Stimulated activated naive CD8-positive, alpha-beta T cell treated with anti-CD3 and anti-CD28 coated beads, Interleukin-15, Interleukin-2, amounts not matched to agents 100 ng/mL and 50 ng/mL, for 24 hours (primary cell): Measurements from ENCODE around the gene CPM.

Source experiments
- H3K27ac Mint-ChIP-seq: one replicate; pipeline ENCODE4 v1.8.0; 2021; ENCODE audit warnings: mild to moderate bottlenecking, mixed read lengths
- H3K27me3 Mint-ChIP-seq: one replicate; pipeline ENCODE4 v1.8.0; 2021; ENCODE audit warnings: mixed read lengths
- H3K36me3 Mint-ChIP-seq: one replicate; pipeline ENCODE4 v1.8.0; 2021; ENCODE audit warnings: low read depth, mixed read lengths
- H3K4me1 Mint-ChIP-seq: one replicate; pipeline ENCODE4 v1.8.0; 2021; ENCODE audit warnings: low read depth, mixed read lengths
- H3K4me3 Mint-ChIP-seq: one replicate; pipeline ENCODE4 v1.8.0; 2021; ENCODE audit warnings: mild to moderate bottlenecking, mixed read lengths
- H3K9me3 Mint-ChIP-seq: one replicate; pipeline ENCODE4 v1.8.0; 2021; ENCODE audit warnings: mixed read lengths

Gene CPM

GRCh38 chr12:68962877-68963855, 30.2 kb upstream of the CPM start:
- Mint-ChIP-seq H3K9me3 (peaks cover 9% of the 10 kb centered on the region), H3K36me3 (peaks cover 29% of the 10 kb centered on the region), H3K27ac (peak overlapping the region; percentile 91), H3K27me3 (no peaks in the 10 kb centered on the region), H3K4me1 (peaks cover 59% of the 10 kb centered on the region), H3K4me3 (peak overlapping the region; percentile 31)

- Mint-ChIP-seq H3K4me3 (peak overlapping the region; percentile 51), H3K27me3 (no peaks in the 10 kb centered on the region), H3K4me1 (peaks cover 67% of the 10 kb centered on the region)
Observed at GRCh38 chr12:68959891-68960464, 27.0 kb upstream of the CPM start.

DNA sequence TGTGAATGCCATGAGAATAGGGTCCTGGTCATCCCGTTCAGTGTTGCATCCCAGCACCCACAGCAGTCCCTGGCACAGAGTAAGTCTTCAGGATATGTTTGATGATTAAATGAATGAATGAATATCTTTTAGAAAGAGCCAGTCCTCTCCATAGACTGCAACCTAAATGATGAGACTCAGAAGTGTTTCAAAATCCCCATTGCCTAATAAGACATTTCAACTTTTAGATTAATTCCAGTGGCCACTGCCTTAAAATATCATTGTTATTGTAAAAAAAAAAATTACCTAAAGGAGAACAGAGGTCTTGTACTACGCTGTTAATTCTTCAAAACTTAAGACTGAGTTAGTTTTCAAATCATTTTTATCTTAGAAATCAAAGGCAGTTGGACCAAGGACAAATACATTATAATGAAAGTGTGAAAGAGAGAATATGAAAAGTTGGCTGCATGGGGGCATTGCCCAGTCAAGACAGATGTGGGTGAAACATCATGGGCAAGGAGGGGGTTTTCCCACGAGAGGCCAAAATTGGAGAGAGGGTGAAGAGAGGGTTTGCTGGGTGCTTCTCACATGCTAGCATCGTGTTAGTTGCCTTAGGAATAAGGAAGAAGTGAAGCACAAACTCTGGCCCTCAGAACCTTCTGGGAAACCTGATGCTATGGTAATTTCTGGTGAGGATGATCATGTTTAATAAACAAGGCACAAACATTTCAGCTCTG, 26.3 kb upstream of the CPM start:
- peak overlapping the region; percentile 51 for H3K4me3 Mint-ChIP-seq
- peaks cover 5% of the 10 kb centered on the region for H3K9me3 Mint-ChIP-seq
- H3K4me1 Mint-ChIP-seq, result peaks cover 60% of the 10 kb centered on the region
- no peaks in the 10 kb centered on the region for H3K27me3 Mint-ChIP-seq
- H3K27ac Mint-ChIP-seq, result peak overlapping the region; percentile 99
- peaks cover 23% of the 10 kb centered on the region for H3K36me3 Mint-ChIP-seq

More at GRCh38 chr12:68959891-68960464, 27.0 kb upstream of the CPM start:
- peaks cover 29% of the 10 kb centered on the region for H3K36me3 Mint-ChIP-seq
- H3K27ac Mint-ChIP-seq, result peak overlapping the region; percentile 99
- H3K9me3 Mint-ChIP-seq, result peaks cover 9% of the 10 kb centered on the region

- Mint-ChIP-seq H3K9me3 (peaks cover 5% of the 10 kb centered on the region), H3K4me1 (peaks cover 51% of the 10 kb centered on the region), H3K4me3 (peak overlapping the region; percentile 8)
Observed at GRCh38 chr12:68958322-68958721, 25.4 kb upstream of the CPM start.

DNA sequence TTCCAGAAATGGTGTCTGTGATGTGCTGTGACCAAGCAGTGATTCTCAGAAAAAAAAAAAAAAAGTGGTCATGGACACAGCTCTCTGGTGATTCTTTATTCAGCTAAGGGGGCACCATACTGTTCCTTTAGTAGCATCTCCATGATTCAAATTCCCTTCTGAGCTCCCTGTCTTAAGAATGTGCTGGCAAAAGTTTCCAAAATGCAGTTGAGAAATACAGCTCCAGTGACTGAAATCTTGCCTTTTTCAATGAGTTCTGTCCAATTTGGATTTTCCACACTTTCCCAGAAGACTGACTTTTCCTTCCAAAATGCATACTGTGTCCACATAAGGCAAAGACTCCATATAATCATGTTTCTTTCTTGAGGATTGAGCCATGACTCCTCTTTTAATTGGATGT, 24.3 kb upstream of the CPM start:
- Mint-ChIP-seq H3K4me1 (peaks cover 40% of the 10 kb centered on the region), H3K27ac (peak overlapping the region; percentile 26), H3K36me3 (peaks cover 14% of the 10 kb centered on the region), H3K27me3 (no peaks in the 10 kb centered on the region), H3K4me3 (no peak overlapping the region), H3K9me3 (peaks cover 2% of the 10 kb centered on the region)

More at GRCh38 chr12:68958322-68958721, 25.4 kb upstream of the CPM start:
- H3K27me3 Mint-ChIP-seq, result no peaks in the 10 kb centered on the region
- H3K27ac Mint-ChIP-seq, result peak overlapping the region; percentile 99
- H3K36me3 Mint-ChIP-seq, result peaks cover 20% of the 10 kb centered on the region

GRCh38 chr12:68956466-68956865, 23.5 kb upstream of the CPM start:
- Mint-ChIP-seq H3K4me1 (peaks cover 37% of the 10 kb centered on the region), H3K27me3 (no peaks in the 10 kb centered on the region), H3K27ac (no peak overlapping the region), H3K9me3 (no peaks in the 10 kb centered on the region), H3K36me3 (peaks cover 12% of the 10 kb centered on the region), H3K4me3 (no peak overlapping the region)

DNA sequence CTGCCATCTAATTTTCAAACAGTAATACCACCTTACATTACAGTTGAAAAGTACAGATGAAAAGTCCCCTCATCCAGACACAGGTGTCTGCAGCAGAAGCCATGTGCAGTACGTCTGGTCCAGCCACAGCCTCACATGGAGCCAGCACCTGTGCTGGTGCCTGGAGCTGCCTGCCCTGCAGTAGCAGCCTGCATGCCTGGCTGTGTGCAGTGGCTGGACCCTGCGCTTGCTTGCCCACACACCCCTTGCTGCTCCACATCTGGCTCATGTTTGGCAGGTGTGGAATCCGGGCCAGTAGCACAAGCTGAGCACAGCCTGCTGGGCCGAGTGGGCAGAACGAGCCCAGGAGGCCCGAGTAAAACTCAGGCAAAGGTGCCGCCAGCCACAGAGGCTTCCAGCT, 21.8 kb upstream of the CPM start:
- Mint-ChIP-seq H3K27ac (no peak overlapping the region), H3K27me3 (no peaks in the 10 kb centered on the region), H3K4me1 (peaks cover 26% of the 10 kb centered on the region), H3K4me3 (no peak overlapping the region), H3K36me3 (peaks cover 11% of the 10 kb centered on the region), H3K9me3 (no peaks in the 10 kb centered on the region)

GRCh38 chr12:68953536-68953935, 20.6 kb upstream of the CPM start:
- Mint-ChIP-seq H3K36me3 (no peaks in the 10 kb centered on the region), H3K4me1 (peaks cover 14% of the 10 kb centered on the region), H3K27me3 (no peaks in the 10 kb centered on the region), H3K4me3 (no peak overlapping the region), H3K9me3 (no peaks in the 10 kb centered on the region), H3K27ac (no peak overlapping the region)

- no peaks in the 10 kb centered on the region for H3K36me3 Mint-ChIP-seq
- no peaks in the 10 kb centered on the region for H3K4me1 Mint-ChIP-seq
- H3K27me3 Mint-ChIP-seq, result peaks cover 7% of the 10 kb centered on the region
- H3K4me3 Mint-ChIP-seq, result no peak overlapping the region
- no peaks in the 10 kb centered on the region for H3K9me3 Mint-ChIP-seq
- H3K27ac Mint-ChIP-seq, result no peak overlapping the region
Observed at GRCh38 chr12:68951652-68952051, 18.7 kb upstream of the CPM start.

- Mint-ChIP-seq H3K27ac (no peak overlapping the region), H3K36me3 (no peaks in the 10 kb centered on the region), H3K4me1 (no peaks in the 10 kb centered on the region), H3K27me3 (peaks cover 7% of the 10 kb centered on the region), H3K9me3 (no peaks in the 10 kb centered on the region), H3K4me3 (no peak overlapping the region)
Observed at GRCh38 chr12:68950511-68950910, 17.5 kb upstream of the CPM start.

DNA sequence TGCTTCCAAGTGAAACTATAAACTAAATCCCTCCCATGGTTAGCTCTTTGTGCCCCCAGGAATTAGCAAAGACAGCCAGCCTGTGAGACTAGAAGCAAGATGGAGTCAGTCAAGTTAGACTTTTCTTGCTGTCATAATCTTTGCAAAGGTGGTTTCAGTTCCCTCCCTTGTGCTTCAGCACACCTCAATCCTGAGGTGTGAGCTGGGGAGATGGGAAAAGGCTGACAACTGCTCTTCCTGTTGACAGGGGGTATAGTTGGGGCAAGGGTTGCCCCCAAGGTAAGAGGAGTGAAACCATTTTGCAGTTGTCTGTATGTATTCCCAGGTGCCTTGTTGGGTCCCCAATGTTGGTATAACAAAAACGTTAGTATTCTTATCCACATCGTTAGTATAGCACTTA, 12.3 kb upstream of the CPM start:
- peaks cover 8% of the 10 kb centered on the region for H3K27me3 Mint-ChIP-seq
- no peaks in the 10 kb centered on the region for H3K9me3 Mint-ChIP-seq
- no peaks in the 10 kb centered on the region for H3K36me3 Mint-ChIP-seq
- no peak overlapping the region for H3K4me3 Mint-ChIP-seq
- no peak overlapping the region for H3K27ac Mint-ChIP-seq
- H3K4me1 Mint-ChIP-seq, result no peaks in the 10 kb centered on the region

DNA sequence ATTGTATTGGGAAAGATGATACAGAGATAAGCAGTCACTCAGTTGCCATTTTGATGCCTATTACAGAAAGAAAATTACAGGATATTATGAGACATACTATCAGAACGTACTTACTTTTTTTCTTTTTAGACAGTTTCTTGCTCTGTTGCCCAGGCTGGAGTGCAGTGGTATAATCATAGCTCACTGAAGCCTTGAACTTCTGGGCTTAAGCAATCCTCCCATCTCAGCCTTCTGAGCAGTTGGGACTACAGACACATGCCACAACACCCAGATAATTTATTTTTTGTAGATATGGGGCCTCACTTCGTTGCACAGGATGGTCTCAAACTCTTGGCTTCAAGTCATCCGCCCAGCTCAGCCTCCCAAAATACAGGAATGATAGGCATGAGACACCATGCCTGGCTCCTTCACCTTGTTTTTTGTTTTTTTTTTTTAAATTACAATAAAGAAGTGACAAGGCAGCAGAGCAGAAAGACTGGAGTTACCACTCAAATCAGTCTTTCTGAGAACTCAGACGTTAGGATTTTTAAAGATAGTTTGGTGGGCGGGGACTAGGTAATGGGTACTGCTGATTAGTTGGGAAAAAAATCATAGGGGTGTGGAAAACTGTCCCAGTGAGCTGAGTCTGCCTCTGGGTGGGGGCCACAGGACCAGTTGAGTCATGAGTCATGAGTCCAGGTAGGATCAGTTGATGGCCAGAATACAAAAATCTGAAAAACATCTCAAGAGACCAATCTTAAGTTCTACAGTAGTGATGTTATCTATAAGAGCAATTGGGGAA, 11.5 kb upstream of the CPM start:
- Mint-ChIP-seq H3K36me3 (no peaks in the 10 kb centered on the region), H3K4me1 (no peaks in the 10 kb centered on the region), H3K4me3 (no peak overlapping the region), H3K27me3 (peaks cover 9% of the 10 kb centered on the region), H3K9me3 (no peaks in the 10 kb centered on the region), H3K27ac (no peak overlapping the region)

- Mint-ChIP-seq H3K27ac (no peak overlapping the region), H3K36me3 (no peaks in the 10 kb centered on the region), H3K4me1 (no peaks in the 10 kb centered on the region), H3K4me3 (no peak overlapping the region), H3K27me3 (peaks cover 9% of the 10 kb centered on the region), H3K9me3 (no peaks in the 10 kb centered on the region)
Observed at GRCh38 chr12:68943848-68944247, 10.9 kb upstream of the CPM start.

DNA sequence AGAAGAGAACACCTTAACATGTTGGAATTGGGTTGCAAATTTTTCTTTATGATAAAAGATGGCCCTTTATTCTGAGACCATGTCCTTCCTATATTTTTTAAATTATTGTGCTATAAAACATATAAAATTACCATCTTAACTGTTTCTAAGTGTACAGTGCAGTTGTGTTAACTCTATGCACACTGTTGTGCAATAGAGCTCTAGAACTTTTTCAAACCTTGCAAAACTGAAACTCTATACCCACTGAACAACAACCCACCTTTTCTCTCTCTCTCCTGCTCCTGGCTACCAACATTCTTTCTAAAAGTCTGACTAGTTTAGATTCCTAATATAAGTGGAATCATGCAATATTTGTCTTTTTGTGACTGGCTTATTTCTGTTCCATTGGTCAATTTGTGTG, 7.8 kb upstream of the CPM start:
- no peak overlapping the region for H3K27ac Mint-ChIP-seq
- H3K27me3 Mint-ChIP-seq, result peaks cover 9% of the 10 kb centered on the region
- H3K36me3 Mint-ChIP-seq, result no peaks in the 10 kb centered on the region
- no peak overlapping the region for H3K4me3 Mint-ChIP-seq
- H3K4me1 Mint-ChIP-seq, result peaks cover 10% of the 10 kb centered on the region
- no peaks in the 10 kb centered on the region for H3K9me3 Mint-ChIP-seq
